Measurements from ENCODE around the gene DHRS11. TPM values are rescaled to one million over a fixed set of nuclear protein-coding genes. Genes with fewer than 3 reads are reported as not detected.

DHRS11 gene
- total RNA-seq, 4 donors from 2014 or later, result 4.9 to 15.8 (median 7.4) TPM

DNA sequence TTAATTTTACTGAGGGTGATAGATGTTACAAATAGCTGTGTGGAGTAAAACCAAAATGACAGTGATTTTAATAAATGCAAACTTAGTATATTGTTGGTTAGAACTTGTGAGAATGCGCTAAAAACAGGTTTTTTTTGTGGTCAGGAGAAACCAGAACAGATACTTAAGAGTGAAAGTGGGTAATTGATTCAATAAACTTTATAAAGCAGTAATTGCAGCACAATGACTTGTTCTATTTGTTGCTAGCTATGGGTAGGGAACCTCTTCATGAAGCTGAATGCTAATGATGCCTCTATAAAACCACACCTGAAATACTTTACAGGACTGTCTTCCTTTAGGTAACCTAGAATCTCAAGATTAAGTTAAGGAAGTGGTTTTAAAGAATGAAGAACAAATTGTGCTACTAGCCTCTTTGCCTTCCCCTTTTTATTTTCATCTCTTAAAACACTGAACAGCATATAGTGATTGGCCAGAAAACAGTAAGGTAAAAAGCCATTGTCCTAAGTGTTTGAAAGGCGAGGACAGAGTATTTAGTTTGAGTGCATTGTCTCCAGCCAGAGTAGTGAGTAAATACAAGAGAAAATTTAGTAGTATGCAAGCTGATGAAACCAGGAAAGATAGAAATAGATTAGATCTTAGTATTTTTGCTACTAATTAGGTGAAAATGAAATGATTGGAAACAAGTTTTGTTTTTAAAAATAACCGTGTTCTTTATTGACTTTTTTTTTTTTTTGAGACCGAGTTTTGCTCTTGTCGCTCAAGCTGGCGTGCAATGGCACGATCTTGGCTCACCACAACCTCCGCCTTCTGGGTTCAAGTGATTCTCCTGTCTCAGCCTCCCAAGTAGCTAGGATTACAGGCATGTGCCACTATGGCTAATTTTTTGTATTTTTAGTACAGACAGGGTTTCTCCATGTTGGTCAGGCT lies 40.9 kb upstream of the DHRS11 start:
- Histone ChIP-seq H3K36me3 (peaks cover 0 to 8% of the 10 kb centered on the region in 2 donors), H3K27ac (peak overlapping the region in 1 of 4 donors; percentile 7), H3K4me3 (no peak overlapping the region), H3K27me3 (no peaks in the 10 kb centered on the region), H3K9me3 (no peaks in the 10 kb centered on the region), H3K4me1 (peaks cover 46 to 67% of the 10 kb centered on the region in 2 donors)
- ATAC-seq (no peak), DNase-seq (no peak)
- intact Hi-C loops (cut with DNase I; ENCODE audit: low total_unique reads), result no loop called here
- in situ Hi-C loops (cut with MboI; ENCODE audit: low sequenced_read_pairs in 4 of 4), result no loop called here
- TF ChIP-seq, protein P1, sequence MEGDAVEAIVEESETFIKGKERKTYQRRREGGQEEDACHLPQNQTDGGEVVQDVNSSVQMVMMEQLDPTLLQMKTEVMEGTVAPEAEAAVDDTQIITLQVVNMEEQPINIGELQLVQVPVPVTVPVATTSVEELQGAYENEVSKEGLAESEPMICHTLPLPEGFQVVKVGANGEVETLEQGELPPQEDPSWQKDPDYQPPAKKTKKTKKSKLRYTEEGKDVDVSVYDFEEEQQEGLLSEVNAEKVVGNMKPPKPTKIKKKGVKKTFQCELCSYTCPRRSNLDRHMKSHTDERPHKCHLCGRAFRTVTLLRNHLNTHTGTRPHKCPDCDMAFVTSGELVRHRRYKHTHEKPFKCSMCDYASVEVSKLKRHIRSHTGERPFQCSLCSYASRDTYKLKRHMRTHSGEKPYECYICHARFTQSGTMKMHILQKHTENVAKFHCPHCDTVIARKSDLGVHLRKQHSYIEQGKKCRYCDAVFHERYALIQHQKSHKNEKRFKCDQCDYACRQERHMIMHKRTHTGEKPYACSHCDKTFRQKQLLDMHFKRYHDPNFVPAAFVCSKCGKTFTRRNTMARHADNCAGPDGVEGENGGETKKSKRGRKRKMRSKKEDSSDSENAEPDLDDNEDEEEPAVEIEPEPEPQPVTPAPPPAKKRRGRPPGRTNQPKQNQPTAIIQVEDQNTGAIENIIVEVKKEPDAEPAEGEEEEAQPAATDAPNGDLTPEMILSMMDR (IDR thresholded peaks at IDR 0.05 in 4 of 5, conservative IDR thresholded peaks at IDR 0.05 in 1 of 5), result no peak
- TF ChIP-seq POLR2A (IDR thresholded peaks at IDR 0.05), result no peak

DNA sequence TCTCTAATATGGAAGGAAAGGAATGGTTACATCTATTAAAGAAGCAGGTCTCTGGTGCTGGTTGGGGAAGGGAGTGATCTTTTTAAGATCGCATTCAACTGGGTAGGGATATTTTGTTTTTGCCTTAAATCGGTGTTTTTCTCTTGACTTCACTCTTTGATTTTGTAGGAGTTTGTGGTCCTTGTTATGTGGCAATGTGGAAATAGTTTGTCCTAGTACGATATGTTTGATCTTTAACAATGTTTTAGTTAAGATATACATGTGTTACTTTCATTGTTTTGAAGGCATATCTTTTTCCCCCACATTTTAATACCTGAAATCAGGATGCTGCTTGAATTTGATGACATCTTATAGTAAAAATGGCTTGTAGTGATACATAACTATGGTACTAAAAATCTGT lies 38.2 kb upstream of the DHRS11 start:
- no peaks in the 10 kb centered on the region for H3K27me3 ChIP-seq
- H3K4me3 ChIP-seq, result no peak overlapping the region
- intact Hi-C loops (cut with DNase I; ENCODE audit: low total_unique reads) (no loop called here), in situ Hi-C loops (cut with MboI; ENCODE audit: low sequenced_read_pairs in 4 of 4) (no loop called here)
- H3K27ac ChIP-seq, result no peak overlapping the region
- H3K4me1 ChIP-seq, result peaks cover 21 to 43% of the 10 kb centered on the region in 2 donors
- no peak for ATAC-seq
- no peaks in the 10 kb centered on the region for H3K9me3 ChIP-seq
- H3K36me3 ChIP-seq, result peaks cover 0 to 24% of the 10 kb centered on the region in 2 donors
- TF ChIP-seq, protein P1 (IDR thresholded peaks at IDR 0.05 in 4 of 5, conservative IDR thresholded peaks at IDR 0.05 in 1 of 5), result no peak
- TF ChIP-seq POLR2A (IDR thresholded peaks at IDR 0.05), result no peak
- DNase-seq, result no peak

DNA sequence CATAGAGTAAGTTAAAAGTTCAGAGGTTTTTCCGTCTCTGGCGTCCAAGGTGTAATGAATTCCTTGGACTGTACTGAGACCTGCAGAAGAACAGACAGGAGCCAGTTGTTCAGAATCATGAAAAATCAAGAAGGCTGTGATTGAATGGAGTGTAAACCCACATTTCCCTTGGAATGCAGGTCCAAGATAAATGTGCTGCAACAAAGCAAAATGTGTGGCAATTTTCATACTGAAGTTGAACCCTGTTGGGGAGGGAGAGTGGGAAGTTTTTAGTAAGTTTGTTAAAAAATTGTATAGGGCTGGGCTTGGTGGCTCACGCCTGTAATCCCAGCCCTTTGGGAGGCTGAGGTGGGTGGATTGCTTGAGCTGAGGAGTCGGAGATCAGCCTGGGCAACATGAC lies 25.6 kb upstream of the DHRS11 start:
- no peak overlapping the region for H3K4me3 ChIP-seq
- ATAC-seq, result no peak
- intact Hi-C loops (cut with DNase I; ENCODE audit: low total_unique reads), result no loop called here
- no peak for DNase-seq
- no peaks in the 10 kb centered on the region for H3K4me1 ChIP-seq
- no peaks in the 10 kb centered on the region for H3K27me3 ChIP-seq
- H3K36me3 ChIP-seq, result peaks cover 0 to 84% of the 10 kb centered on the region in 2 donors
- TF ChIP-seq, protein P1 (IDR thresholded peaks at IDR 0.05 in 4 of 5, conservative IDR thresholded peaks at IDR 0.05 in 1 of 5), result no peak
- TF ChIP-seq POLR2A (IDR thresholded peaks at IDR 0.05), result no peak
- in situ Hi-C loops (cut with MboI; ENCODE audit: low sequenced_read_pairs in 4 of 4), result no loop called here
- H3K27ac ChIP-seq, result no peak overlapping the region
- H3K9me3 ChIP-seq, result no peaks in the 10 kb centered on the region

DNA sequence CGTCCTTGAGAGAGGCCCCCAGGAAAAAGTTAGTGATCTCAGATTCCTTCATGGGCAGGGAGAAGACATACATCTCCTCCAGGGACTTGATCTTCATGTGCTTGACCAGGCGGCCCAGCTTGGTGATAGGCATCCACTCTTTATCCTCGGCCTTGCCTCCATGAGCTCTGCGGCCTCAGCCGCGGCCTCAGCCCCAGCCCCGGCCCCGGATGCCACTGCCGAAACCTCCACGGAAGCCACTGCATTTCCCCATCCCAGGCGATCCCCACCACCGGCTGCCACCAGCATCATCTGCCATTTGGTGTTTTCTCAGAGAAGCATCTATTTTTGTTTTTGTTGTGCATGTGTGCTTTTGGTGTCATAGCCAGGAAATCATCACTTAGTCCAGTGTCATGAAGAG lies 16.7 kb upstream of the DHRS11 start:
- in situ Hi-C loops (cut with MboI; ENCODE audit: low sequenced_read_pairs in 4 of 4), result no loop called here
- intact Hi-C loops (cut with DNase I; ENCODE audit: low total_unique reads), result no loop called here
- no peaks in the 10 kb centered on the region for H3K4me1 ChIP-seq
- peaks cover 0 to 49% of the 10 kb centered on the region in 2 donors for H3K36me3 ChIP-seq
- no peak for ATAC-seq
- H3K4me3 ChIP-seq, result no peak overlapping the region
- H3K27ac ChIP-seq, result no peak overlapping the region
- no peak for TF ChIP-seq POLR2A (IDR thresholded peaks at IDR 0.05)
- TF ChIP-seq, protein P1 (IDR thresholded peaks at IDR 0.05 in 4 of 5, conservative IDR thresholded peaks at IDR 0.05 in 1 of 5), result no peak
- no peaks in the 10 kb centered on the region for H3K27me3 ChIP-seq
- no peaks in the 10 kb centered on the region for H3K9me3 ChIP-seq
- no peak for DNase-seq
